GM21528 (cell line): ENCODE data around the gene C6orf136.
A peak's percentile ranks its signal among the peaks of the same experiment; 100 is the strongest.
"Not testable (repeated sequence)": the region's sequence is repeated elsewhere in the genome, so short reads cannot be mapped to it uniquely, and the experiment has no call there.

Experiments used
- ATAC-seq: cut with Tn5 transposase; IDR thresholded peaks from one replicate; pipeline ENCODE4 v1.9.1; 2021; ENCODE audit warnings: mild to moderate bottlenecking, moderate library complexity; ENCODE audit not compliant: unreplicated experiment, low FRiP score

C6orf136 gene

GRCh38 chr6:30655743-30656094 lies 8.8 kb downstream of the C6orf136 start:
- ATAC-seq: no peak

- no peak for ATAC-seq
These were observed 9.6 kb downstream of the C6orf136 start for GRCh38 chr6:30656513-30656912.

GRCh38 chr6:30657454-30657853 lies 10.5 kb downstream of the C6orf136 start:
- no peak for ATAC-seq

- not testable (repeated sequence) for ATAC-seq
These were observed 11.0 kb downstream of the C6orf136 start for GRCh38 chr6:30657922-30658321.

- ATAC-seq: no peak
These were observed 18.2 kb downstream of the C6orf136 start for GRCh38 chr6:30664994-30665767.

GRCh38 chr6:30666300-30666699 lies 19.4 kb downstream of the C6orf136 start:
- not testable (repeated sequence) for ATAC-seq

- no peak for ATAC-seq
These were observed 24.0 kb downstream of the C6orf136 start for GRCh38 chr6:30670760-30671527.

DNA sequence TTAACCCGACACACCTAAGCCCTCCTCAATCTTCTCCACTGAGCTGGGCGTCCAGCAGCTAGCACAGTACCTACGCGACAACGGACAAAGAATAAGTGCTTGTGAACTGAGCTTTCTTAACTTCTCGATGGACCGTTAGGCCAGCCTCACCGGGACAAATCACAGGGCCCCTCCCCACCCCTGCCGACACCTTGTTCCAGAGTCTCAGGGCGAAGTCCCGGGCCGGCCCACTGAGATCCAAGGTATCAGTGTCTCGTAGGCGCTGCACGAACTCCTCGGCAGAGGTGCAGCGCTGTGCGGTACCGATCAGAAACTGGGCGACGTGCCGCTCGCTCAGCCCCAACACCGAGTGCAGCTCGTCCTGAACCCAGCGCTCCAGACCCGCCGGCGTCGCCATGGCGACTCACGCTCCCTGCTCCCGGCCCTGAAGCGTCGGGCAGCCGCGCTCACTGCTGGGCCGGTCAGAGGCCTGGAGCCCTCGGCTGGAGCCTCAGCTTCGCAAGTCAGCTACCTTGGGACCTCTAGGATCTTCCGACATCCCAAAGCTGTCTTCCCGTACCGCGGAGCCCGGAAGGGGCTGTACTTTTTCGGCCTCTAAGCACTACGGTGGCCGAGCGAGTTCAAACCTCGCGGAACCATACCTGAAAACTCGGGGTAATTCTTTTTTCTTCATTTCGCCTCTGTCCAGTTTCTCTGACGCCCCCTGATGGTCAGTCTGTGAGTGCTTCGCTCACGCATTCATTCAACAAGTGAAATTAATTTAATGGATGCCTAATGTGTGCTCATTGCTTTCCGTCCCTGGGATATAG lies 25.7 kb downstream of the C6orf136 start, which contains the start of gene DHX16:
Gene DHX16, minus strand, starts transcription at position 562 of the 809 bp plus-strand sequence. Its CDS starts 165 bp downstream, at position 397.
- ATAC-seq: peak; percentile 70

DNA sequence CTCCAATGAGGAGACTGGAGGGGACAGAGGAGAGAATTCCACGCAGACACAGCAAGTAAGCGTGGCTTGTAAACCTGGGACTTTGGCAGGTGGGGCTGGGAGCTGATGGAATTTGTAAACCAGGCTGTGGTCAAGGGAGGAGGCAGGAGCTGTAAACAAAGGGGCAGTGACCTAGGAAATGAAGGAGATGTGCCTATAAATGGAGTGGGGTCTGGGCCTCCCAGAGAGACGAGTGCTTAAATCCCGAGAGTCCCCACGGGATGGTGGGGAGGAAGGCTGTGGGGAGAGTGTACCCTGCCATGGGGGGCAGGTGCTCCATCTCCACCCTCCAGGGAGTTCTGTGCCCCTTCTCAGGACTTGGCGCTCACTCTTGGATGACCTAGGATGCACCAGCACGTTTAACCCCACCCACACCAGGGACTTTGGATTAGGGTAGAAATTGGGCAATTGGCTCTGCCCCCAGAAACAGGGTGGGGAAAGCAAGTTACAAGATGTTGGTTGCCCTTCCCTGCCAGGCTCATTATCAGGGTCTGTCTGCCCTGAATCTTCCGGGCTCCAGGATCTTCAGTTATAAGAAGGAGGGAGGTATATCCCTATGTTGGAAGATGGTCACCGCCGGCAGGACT lies 29.8 kb downstream of the C6orf136 start:
- no peak for ATAC-seq

DNA sequence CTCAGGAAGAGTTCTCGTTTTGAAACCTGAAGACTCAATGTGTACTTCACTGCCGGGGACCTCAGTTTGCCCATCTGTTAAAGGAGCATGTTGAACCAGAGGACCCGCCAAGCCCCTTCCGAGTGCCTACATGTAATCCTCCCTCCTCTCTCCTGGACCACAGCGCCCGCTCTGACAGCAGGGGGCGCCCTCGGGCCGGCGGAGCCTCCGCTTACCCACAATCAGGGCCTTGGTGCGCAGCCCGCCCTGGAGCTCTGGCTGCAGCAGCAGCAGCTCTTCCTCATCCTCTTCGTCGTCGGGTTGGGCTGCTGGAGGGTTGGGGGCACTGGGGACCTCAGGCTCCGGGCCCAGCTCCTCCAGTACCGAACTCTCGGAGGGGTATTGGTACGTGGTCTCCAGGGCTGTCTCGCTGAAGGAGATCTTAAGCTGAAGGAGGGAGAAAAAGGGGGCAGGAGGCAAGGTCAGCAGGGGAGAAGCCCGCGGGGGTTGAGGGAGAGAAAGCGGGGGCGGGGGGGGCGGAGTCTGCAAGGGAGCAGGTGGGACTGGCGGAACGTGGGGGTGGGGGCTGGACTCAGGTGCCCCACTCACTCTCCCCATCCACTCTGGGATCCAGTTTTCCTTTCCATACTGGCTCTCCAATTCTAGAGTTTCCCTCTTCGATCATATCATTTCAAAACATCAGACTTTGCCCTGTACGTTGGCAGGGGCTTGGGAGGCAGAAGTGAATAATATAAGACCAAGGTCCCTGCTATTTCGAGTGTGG lies 32.2 kb downstream of the C6orf136 start:
- ATAC-seq: no peak

GRCh38 chr6:30679765-30680535 lies 33.0 kb downstream of the C6orf136 start:
- ATAC-seq: no peak

DNA sequence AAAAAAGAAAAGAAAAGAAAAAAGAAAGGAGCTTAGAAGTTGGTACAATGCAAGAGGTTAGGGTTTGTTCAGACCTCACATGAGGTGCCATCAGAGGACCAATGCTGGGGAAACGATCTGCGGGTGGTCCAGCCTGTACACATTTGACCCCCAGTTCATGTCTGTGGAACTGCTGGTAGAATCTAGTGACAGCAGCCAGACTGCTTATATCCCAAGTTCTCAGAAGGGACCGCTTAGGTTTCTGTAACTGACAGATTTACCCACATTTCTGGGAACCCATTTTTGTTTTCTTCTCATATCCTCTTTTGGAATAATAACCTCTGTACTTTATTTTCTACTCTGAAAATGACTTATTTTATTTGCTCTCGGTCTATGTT lies 34.8 kb downstream of the C6orf136 start:
- no peak for ATAC-seq

DNA sequence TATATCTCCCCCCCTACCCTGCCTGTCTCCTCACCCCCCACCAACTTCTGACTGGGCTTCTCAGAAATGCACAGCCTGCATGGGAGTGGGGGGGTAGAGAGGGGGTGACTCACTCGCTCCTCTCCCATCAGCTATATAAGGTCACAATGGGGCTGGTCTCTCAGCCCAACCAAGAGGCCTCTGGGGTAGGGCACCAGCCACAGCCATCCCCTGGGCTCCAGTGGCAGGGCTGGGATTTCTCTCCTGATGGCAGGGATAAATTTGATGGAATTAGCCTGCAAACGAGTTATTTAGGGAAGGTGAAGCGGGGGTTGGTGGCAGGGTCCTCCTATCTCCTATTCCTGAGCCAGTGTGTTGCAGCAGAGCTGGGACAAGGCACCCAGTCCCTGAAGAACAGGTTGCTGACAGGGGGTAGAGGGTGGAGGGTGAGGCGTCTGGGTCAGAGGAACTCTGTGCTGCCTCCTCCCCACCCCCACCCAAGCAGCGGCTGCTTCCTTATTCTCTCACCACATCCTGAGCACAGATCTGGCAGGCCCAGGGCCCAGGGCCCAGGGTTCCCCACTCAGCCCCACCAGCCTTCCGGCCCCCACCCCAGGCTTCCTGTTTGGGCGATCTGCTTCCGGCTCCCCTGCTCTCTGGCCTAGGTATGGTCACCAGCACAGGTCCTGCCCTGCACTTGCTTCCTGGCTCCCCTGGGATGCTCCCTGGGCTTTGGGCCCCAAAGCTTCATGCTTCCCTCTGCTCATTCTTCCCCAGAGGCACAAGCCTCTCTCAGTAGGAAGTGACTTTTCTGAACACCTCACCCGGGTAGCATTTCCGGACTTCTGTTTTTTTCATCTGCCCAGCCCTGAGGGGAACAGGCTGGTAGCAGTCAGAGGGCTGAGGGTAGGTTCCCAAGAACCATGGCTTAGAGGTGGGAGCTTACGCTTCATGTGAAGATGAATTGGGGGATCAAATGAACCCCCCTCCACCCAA lies 35.5 kb downstream of the C6orf136 start:
- ATAC-seq: peak; percentile 44

DNA sequence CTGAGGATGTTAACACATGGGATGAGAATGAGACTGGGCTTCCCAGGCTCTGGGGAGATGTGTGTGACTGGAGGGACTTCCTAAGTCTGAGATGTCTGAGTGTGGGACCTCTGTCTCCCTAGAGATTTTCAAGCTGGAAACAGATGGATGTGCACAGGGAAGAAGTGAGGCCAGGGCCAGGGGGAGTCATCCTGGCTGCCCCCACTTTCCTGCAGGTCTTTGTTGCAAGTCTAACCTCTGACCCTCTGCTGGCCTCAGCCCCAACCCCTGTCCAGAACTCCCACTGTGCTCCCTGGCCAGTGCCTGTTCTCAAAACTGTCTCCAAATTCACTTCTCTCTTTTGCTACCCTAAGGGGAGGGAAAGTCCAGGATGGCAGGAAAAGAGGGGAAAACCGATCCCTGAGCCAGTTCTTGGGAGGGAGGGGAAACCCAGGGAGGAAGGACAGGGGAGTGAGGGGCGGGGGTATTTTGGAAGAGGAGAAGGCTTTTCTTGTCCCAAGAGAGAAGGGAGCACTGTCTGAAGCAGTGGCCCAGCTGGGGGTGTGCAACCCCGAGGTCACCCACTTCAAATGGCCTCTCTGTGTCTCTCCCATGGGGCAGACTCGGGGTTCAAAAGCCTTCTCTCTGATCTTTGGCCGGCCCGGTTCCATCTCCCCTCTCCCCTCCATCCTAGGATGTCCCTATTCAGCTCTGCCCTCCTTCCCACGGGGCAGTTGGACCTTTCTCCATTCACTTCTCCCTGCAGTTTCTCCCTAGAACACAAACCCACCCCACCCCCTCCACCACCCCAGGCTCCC lies 36.4 kb downstream of the C6orf136 start:
- no peak for ATAC-seq

- ATAC-seq: no peak
These were observed 37.0 kb downstream of the C6orf136 start for GRCh38 chr6:30683980-30684338.

DNA sequence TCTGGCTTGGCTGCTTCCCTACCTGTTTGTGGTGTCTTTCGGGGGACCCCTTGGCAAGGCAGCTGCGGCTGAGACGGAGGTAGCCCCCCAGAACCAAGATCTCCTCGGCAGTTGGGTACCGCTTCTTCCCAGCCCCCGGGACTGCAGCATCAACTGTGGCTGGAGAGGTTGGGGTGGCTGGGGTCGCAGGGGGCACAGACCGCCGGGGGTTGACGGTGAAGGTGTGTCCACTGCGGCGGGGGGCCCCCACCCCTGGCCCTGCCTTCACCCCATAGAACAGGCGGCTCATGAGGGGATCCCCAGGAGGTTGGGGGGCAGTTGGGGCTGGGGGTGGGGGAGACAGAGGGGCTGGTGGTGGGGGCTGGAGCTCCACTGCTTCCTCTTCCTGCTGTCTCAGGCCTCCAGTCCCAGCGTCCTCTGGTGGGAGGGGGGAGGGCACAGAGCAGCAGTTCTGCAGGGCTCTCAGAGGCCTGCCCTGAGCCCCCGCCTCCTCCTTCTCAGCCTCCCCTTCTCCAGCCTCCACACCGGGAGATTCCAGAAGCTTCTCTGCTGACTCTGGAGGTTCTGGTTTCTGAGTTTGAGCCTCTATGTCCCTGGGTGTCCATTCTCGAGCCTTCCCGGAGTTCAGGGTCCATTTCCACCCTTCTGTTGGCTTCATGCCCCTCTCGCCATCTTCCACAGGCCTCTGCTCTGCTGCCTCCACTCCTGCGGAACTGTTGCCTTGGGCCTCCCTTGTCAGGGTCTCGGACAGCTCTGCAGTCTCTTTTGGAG lies 37.6 kb downstream of the C6orf136 start:
- ATAC-seq: no peak
